HFF-Myc (cell line): ENCODE data around the gene FBXW7.

ENCODE experiments used
- DNase-seq: peaks from one replicate; pipeline ENCODE4 v3.0.0-alpha.2; 2011; ENCODE audit warnings: low read depth; ENCODE audit errors: extremely low read depth
- H3K4me3 ChIP-seq: replicated peaks from 2 replicates; pipeline ENCODE4 v1.5.1; 2011; ENCODE audit warnings: low read depth, mild to moderate bottlenecking, control low read depth, low read length
- TF ChIP-seq, protein P1 (sequence below): IDR thresholded peaks from 2 replicates; pipeline ENCODE4 v1.5.1; 2012; ENCODE audit warnings: mild to moderate bottlenecking, low read depth, low read length, control low read depth; ENCODE audit errors: missing control alignments

The FBXW7 gene

GRCh38 chr4:152458801-152459302 is 77.0 kb downstream of the FBXW7 start:
- no peak for DNase-seq
- no peak overlapping the region for H3K4me3 ChIP-seq
- TF ChIP-seq, protein P1, sequence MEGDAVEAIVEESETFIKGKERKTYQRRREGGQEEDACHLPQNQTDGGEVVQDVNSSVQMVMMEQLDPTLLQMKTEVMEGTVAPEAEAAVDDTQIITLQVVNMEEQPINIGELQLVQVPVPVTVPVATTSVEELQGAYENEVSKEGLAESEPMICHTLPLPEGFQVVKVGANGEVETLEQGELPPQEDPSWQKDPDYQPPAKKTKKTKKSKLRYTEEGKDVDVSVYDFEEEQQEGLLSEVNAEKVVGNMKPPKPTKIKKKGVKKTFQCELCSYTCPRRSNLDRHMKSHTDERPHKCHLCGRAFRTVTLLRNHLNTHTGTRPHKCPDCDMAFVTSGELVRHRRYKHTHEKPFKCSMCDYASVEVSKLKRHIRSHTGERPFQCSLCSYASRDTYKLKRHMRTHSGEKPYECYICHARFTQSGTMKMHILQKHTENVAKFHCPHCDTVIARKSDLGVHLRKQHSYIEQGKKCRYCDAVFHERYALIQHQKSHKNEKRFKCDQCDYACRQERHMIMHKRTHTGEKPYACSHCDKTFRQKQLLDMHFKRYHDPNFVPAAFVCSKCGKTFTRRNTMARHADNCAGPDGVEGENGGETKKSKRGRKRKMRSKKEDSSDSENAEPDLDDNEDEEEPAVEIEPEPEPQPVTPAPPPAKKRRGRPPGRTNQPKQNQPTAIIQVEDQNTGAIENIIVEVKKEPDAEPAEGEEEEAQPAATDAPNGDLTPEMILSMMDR: no peak

GRCh38 chr4:152456609-152457008 is 79.3 kb downstream of the FBXW7 start:
- no peak for DNase-seq
- TF ChIP-seq, protein P1: no peak
- H3K4me3 ChIP-seq: no peak overlapping the region

- no peak for DNase-seq
- TF ChIP-seq, protein P1: no peak
- no peak overlapping the region for H3K4me3 ChIP-seq
Observed at GRCh38 chr4:152455311-152455710, 80.6 kb downstream of the FBXW7 start.

DNA sequence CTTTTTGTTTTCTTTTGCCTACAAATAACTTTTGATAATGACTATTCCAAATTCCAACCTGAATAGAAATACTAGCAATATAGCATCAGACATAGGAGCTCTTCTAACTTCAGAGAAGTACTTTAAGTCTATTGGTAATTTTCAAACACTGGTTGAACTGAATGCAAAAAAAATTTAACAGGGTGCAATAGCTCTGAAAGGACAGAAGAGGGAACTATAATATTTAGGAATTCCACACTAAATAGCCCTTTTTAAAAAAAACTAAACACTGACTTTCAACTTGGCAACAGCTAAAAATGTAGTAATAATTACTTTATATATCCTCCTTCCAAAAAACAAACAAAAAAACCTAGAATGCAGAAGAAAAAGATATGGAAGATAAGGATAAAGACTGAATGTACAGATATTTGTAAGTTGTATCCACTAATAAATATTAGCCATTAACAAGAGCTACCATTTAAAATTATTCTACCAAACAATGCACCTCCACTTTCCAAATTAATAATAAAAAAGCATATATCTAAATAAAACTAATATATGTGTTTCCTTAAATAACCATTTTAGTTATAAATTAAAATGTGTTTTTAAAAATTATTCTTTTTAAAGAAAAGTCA is 81.4 kb downstream of the FBXW7 start:
- no peak overlapping the region for H3K4me3 ChIP-seq
- no peak for DNase-seq
- TF ChIP-seq, protein P1: peak; percentile 41

DNA sequence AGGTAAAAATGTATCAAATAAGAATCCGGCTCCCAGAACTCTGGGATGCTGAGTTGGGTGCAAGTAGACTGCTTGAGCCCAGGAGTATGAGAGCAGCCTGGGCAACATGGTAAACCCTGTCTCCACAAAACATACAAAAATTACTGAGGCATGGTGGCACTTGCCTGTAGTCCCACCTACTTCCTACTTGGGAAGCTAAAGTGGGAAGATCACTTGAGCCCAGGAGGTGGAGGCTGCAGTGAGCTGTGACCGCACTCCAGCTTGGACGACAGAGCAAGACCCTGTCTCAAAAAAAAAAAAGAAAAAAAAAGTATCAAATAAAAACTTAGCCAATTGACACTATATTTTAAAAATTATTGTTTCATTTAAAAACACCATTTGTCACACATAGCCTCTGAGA is 84.4 kb downstream of the FBXW7 start:
- no peak for DNase-seq
- TF ChIP-seq, protein P1: no peak
- H3K4me3 ChIP-seq: no peak overlapping the region

DNA sequence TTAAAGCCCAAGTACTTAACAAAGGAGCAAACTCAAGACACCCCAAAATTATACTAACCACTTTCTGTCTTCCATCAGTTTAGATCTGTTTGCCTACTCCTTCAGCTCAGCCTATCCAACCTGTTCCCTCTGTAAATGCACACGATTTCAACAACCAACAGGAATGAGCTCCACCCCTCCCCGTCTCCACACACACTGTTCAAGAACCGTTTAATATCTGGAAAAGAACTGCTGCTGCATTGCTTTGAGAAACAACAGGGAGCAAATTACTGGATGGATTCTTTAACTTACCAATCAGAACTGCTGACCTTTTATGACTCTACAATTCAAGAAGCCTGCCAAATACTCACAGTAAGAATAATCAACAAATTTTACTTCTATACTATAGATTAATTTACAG is 87.0 kb downstream of the FBXW7 start:
- no peak for DNase-seq
- no peak overlapping the region for H3K4me3 ChIP-seq
- TF ChIP-seq, protein P1: no peak
